Measurements from ENCODE around the gene SELENOP. TPM values are rescaled to one million over a fixed set of nuclear protein-coding genes. Genes with fewer than 3 reads are reported as not detected.

SELENOP gene
- total and polyA plus RNA-seq, 2 donors (not counting 3 experiments of a cell fraction or from before 2014, with no cell fraction given): 0.22 to 1.5 TPM

DNA sequence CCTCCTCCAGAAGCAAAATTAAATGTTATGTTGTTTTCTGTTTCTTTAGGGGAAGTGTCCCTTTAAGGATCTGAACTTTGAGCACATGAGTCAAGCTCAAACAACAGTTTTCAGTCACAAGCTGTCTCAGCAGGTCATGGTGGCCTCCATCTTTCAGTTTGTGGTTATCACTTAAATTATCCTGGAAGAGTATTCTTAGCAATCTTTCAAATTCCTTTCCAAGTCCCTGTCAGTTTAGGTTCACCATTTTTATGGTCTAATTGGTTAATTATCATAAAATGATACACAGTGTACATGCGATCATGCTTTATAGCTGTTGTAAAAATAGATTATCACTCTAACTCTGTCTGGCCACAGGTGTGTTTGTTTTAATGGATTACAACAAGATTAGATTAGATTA, 43.1 kb upstream of the SELENOP start:
- H3K79me2 ChIP-seq (ENCODE audit: control insufficient read depth, insufficient read depth, low read length): no peaks in the 10 kb centered on the region
- no peak overlapping the region for H3K27ac ChIP-seq (ENCODE audit: insufficient read depth, low read depth, low read length)
- H3K9me1 ChIP-seq (replicated peaks; ENCODE audit: control insufficient read depth, extremely low read depth, insufficient read depth, low read length): no peaks in the 10 kb centered on the region
- no peak for FAIRE-seq
- intact Hi-C loops (cut with micrococcal nuclease): no loop called here
- no peaks in the 10 kb centered on the region for H4K20me1 ChIP-seq (replicated peaks; ENCODE audit: control insufficient read depth, extremely low read depth, insufficient read depth, low read length)
- H3K4me2 ChIP-seq (ENCODE audit: insufficient read depth, low read length): no peak overlapping the region
- TF ChIP-seq, protein P1, sequence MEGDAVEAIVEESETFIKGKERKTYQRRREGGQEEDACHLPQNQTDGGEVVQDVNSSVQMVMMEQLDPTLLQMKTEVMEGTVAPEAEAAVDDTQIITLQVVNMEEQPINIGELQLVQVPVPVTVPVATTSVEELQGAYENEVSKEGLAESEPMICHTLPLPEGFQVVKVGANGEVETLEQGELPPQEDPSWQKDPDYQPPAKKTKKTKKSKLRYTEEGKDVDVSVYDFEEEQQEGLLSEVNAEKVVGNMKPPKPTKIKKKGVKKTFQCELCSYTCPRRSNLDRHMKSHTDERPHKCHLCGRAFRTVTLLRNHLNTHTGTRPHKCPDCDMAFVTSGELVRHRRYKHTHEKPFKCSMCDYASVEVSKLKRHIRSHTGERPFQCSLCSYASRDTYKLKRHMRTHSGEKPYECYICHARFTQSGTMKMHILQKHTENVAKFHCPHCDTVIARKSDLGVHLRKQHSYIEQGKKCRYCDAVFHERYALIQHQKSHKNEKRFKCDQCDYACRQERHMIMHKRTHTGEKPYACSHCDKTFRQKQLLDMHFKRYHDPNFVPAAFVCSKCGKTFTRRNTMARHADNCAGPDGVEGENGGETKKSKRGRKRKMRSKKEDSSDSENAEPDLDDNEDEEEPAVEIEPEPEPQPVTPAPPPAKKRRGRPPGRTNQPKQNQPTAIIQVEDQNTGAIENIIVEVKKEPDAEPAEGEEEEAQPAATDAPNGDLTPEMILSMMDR (IDR thresholded peaks at IDR 0.05; ENCODE audit: extremely low read depth in 1 of 2, insufficient read depth in 1 of 2, low read depth in 1 of 2, low read length in 2 of 2): no peak
- TF ChIP-seq MYC (IDR thresholded peaks at IDR 0.05; ENCODE audit: low read depth, low read length) (no peak), POLR2AphosphoS5 (IDR thresholded peaks at IDR 0.05; ENCODE audit: insufficient read depth, low read depth, low read length) (no peak), JUN (IDR thresholded peaks at IDR 0.05; ENCODE audit: borderline replicate concordance, insufficient read depth, insufficient read length, low read depth) (no peak), EZH2 (IDR thresholded peaks at IDR 0.05; ENCODE audit: borderline replicate concordance, low read depth, low read length, severe bottlenecking) (no peak), POLR2A (IDR thresholded peaks at IDR 0.05; ENCODE audit: low read depth, low read length) (no peak), FOS (IDR thresholded peaks at IDR 0.05; ENCODE audit: borderline replicate concordance, insufficient read depth, low read length) (no peak)
- TF ChIP-seq, protein P2, sequence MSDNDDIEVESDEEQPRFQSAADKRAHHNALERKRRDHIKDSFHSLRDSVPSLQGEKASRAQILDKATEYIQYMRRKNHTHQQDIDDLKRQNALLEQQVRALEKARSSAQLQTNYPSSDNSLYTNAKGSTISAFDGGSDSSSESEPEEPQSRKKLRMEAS (IDR thresholded peaks at IDR 0.05; ENCODE audit: insufficient read depth, insufficient read length): no peak
- ChIA-PET POLR2A (no interaction called here), CTCF (no interaction called here)
- H3K36me3 ChIP-seq (ENCODE audit: control insufficient read depth in 2 of 2, extremely low read depth in 1 of 2, insufficient read depth in 2 of 2, low read length in 2 of 2): no peaks in the 10 kb centered on the region
- DNase-seq (ENCODE audit: low read depth, low spot score): no peak
- no peaks in the 10 kb centered on the region for H3K4me1 ChIP-seq (ENCODE audit: control insufficient read depth, extremely low read depth, insufficient read depth, low read length)
- H3K9ac ChIP-seq (replicated peaks; ENCODE audit: extremely low read depth, insufficient read depth, low read length): no peak overlapping the region
- H3K4me3 ChIP-seq (replicated peaks in 1 of 3; ENCODE audit: insufficient read depth in 1 of 3, low read depth in 1 of 3, low read length in 3 of 3): no peak overlapping the region
- H3K27me3 ChIP-seq (ENCODE audit: control insufficient read depth in 2 of 2, insufficient read depth in 2 of 2, low read length in 2 of 2): no peaks in the 10 kb centered on the region
- H3K9me3 ChIP-seq (replicated peaks; ENCODE audit: control insufficient read depth, insufficient read depth, low read length): no peaks in the 10 kb centered on the region
- dilution Hi-C loops (cut with MboI; ENCODE audit: extremely low pct_ligation_motif_present, low sequenced_read_pairs): no loop called here
- no TSS peak for BruUV-seq (replicated peaks)
- H2AFZ ChIP-seq (ENCODE audit: low read depth, low read length): no peak overlapping the region

Data from endothelial cell of umbilical vein (primary cell).